ENCODE measurements around the gene COL9A3. TPM values are rescaled to one million over a fixed set of nuclear protein-coding genes. Genes with fewer than 3 reads are reported as not detected.

COL9A3 gene
- polyA plus RNA-seq, 4 donors, result 17.6 to 29.2 (median 24.0) TPM

- DNase-seq (ENCODE audit: low read depth in 4 of 4, low spot score in 3 of 4), result no peak
Measured at GRCh38 chr20:62876501-62876901, 59.7 kb downstream of the COL9A3 start.

DNA sequence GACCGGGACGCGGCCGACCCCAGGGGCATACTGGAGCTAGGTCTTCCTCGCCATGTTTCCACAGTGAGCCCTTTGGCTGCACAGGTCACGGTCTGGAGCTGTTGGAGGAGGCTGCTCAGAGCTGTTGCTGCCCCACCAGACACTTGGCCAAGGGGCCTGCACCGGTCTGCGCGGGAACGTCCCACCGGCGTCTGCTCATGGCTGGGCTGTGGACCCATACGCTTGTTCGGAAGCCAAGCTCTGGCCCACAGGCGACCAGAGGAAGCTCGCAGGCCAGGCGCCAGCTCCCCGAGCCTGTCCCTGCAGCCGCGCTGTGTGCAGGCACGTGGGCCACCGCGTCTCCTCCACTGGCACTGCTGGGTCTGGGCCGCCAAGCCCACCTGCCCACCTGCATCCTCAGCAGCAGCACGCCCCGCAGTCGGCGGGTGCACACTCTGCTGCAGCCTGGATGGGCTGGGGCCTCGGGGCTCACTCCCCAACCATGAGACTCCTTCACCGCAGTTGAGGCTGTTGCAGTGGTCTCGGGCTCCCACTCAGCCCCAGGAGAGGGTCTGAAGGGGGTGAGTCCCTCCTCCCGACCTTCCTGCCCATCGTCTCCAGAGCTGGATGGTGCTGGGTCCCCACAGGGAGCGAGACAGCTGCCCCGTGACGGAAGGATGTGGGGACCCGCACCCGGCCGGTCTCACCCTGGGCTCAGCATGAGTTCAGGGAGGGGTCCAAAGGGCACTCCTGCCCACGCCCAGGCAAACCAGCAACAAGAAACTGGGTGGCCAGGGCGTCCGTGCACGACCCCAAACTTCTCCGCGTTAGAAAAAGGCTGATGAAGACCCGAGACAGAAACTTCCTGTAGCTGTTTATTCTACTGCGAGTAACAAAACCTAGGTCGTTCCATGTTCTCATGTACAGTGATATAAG lies 60.3 kb downstream of the COL9A3 start:
- no peak for DNase-seq (ENCODE audit: low read depth in 4 of 4, low spot score in 3 of 4)

DNA sequence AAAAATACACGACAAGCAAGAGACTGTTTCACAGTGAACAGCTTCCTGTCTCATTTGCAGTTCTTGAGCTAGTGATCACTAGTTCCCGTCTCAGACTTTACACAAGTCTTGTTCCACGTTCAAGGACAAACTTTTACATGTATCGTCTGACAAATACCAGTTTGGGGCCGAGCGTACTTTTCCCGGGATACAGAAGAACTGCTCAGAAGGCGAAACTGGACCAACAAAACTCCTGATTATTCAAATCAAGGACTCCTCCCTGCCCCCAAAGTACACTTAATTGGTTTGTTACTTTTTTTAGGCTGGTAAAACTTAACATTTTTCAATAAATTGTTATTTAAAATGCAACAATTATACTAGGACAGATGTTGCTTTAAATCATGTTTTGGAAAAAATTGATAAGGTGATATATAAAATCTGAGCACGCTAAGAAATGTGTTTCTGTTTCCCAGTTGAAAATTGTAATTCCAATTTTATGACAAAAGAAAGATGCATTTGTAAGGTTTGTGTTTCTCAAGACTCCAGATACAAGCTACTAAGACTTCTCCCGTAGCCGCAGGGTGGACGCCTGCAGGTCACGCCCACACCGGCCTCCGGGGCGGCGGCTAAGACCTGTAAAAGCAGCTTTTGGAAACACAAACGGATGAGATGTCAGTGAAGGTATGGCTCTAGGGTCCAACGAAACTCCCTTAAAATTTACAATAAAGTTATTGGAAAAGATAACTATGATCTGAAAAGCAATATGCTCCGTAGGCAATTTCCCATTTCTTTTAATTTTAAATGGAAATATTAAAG lies 61.6 kb downstream of the COL9A3 start:
- DNase-seq (ENCODE audit: low read depth in 4 of 4, low spot score in 3 of 4), result no peak

DNA sequence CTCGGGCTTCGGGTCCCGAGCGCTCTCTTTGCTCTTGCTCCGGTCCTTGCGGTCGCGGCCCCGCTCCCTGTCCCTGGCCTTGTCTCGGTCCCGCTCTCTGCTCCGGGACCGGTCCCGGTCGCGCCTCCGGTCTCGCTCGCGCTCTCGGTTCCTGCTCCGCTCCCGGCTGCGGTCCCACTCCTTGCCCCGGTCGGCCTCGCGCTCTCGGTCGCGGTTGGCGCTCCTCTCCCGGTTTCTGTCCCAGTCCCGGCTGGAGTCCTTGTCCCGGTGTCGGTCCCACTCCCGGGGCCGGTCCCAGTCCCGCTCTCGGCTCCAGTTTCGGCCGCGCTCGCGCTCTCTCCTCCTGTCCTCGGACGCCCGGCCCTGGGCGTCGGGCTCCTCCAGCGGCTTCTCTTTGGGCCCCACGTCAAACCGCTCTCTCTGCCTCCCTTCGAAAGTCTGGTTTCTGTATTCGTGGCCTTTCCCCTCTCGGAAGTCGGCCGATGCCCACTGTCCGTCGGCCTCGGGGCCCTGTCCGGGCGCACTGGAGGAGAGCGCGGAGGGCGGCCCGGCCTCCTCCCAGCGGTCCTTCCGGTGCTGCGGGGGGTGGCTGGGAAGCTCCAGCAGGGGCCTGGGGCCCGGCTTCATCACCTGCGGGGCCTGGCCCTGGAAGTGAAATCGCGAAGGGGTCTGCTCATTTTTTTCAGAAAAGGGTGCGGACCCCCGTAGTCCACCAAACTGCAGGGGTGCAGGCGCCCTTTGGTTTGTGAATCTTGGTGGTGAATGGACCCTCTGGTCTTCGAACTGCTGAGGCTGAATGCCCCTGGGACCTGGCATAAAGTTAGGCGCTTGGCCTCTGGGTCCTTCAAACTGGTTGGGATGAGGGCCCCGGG lies 62.7 kb downstream of the COL9A3 start:
- no peak for DNase-seq (ENCODE audit: low read depth in 4 of 4, low spot score in 3 of 4)

GRCh38 chr20:62880147-62880934 lies 63.5 kb downstream of the COL9A3 start:
- no peak for DNase-seq (ENCODE audit: low read depth in 4 of 4, low spot score in 3 of 4)

DNA sequence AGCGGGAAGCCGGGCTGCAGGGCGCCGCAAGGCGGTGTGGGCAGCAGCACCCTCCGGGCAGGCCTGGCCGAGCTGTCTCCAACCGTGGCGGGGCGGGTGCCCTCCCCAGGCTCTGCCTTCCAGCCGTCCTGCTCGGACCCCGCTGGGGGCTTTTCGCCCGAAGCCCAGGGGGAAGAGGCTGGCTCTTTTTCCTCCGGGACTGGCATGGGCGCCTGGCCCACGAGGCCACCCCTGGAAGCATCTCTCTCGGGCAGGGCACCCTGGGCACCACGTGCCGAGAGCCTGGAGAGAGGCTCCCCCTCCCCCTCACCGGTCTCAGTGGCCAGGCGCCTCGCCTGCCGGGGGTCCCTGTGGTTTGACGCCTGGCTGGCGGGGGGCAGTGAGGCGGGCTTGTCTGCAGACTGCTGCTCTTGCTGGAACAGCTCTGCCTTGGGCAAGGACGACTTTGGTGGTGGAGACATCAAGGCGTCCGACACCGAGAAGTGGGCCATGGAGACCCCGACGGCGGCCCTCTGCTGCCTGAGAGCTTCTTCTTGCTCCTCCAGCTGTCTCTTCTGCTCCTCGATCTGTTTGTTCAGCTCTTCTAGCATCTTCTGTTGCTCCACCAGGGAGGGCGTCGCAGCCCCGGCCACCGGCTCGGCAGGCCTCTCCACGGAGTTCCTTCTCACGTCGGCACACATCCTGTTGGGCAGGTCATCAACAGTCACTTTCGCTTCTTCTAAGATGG lies 64.2 kb downstream of the COL9A3 start:
- no peak for DNase-seq (ENCODE audit: low read depth in 4 of 4, low spot score in 3 of 4)

DNA sequence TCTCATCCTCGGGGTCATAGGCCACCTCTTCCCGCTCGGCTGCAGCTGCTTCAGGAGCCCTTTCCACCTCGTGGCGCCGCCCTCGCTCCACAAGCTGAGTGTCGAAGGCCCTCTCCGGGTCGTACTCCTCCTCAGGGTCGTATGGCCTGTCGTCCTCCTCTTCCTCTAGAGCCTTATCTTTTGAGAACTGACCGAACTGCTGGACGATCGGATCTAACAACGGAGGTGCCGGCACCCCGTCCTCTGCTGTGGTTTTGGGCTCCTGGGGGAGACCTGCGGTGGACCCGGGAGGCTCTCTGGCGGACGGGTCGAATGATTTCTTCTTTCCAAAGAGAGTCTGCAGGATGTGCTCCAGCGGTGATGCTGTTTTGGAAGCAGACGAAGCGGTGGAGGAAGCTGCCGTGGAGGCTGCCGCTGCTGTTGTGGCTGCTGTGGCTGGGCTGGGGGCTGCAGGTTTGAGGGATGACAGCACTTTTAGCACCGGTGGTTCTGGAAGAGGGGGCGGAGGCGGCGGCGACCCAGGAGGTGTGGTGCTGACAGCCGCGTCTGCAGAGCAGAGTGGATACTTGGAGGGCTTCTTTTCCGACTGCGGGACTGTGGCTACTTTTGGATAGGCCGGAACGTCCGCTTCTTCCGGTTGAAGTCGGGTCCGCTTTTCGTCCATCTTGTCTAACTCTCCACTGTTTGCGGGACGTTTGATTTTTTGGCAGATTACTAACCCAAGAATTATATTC lies 65.0 kb downstream of the COL9A3 start:
- no peak for DNase-seq (ENCODE audit: low read depth in 4 of 4, low spot score in 3 of 4)

DNA sequence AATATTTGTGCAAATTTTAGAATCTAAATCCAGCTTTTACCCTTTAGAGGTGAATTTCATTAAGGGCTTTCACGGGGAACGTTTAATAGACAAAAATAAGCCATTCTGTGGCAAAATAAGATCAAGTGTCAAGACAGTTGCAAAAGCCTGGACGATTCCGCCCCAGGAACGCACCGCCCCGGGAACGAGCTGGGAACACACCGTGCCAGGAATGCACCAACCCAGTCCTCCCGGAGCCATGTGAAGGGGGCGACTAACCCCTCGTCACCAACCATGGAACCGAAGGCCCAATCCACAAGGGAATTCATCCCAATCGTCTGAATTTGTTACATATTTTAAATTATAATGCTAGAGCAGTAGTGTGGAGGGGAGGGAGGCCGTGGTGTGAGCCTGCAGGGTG lies 65.6 kb downstream of the COL9A3 start:
- no peak for DNase-seq (ENCODE audit: low read depth in 4 of 4, low spot score in 3 of 4)

DNA sequence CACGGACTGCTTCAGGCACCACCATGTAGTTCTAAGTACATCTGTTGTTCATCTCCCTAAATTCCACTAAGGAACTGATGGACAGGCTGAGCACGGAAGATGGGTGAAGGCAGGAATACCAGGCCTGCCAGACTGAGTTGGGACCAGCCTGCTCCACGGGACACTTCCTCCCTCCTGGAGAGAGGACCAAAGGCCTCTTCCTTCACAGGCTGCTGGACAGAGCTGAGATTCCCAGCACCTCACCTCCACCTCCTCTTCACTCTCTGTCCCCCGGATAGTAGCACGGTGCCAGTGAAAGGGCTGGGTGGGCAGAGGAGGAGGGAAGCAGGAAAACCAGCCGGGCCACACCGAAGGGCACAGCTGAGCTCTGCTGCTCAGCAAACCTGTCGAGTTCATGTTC lies 67.7 kb downstream of the COL9A3 start:
- DNase-seq (ENCODE audit: low read depth in 4 of 4, low spot score in 3 of 4), result no peak

DNA sequence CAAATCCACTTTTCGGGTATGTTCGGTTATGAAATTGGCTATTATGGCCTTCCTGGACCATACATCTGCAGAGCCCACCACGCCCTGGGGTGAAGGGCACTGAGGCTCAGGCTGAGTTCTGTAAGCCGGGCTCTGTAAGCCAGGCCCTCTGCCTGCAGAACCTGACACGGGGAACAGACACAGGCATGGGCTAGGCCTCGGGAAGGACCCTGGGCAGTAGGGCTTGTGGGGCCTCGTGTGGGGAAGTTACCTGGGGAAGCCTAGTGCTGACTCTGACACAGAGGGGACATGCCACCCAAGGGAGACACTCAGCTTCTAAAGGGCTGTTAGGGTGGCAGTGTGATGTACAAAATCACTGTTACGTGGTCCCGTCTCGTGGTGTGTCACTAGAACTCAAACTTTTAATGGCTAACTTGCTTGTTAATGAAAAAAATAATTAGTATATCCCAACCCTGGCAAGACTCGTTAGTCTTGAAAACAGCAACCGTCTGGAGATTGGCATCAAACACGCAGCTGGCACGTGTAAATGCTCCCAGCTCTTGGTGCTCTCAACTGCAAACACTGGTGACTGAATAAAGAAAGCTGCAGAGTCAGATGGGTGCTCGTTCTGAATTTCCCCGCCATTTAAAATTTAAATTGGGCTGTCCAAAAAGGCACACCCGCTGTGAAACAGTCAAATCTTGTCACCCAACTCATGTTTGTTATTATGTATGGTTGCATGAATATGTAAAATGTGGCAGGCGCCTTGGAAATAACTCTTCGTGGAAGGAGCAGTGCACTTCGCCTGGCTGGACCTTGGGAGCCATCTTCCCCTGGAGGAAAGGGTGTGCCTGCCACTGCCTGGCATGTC lies 68.4 kb downstream of the COL9A3 start:
- no peak for DNase-seq (ENCODE audit: low read depth in 4 of 4, low spot score in 3 of 4)

- no peak for DNase-seq (ENCODE audit: low read depth in 4 of 4, low spot score in 3 of 4)
Measured at GRCh38 chr20:62885896-62886708, 69.3 kb downstream of the COL9A3 start.

DNA sequence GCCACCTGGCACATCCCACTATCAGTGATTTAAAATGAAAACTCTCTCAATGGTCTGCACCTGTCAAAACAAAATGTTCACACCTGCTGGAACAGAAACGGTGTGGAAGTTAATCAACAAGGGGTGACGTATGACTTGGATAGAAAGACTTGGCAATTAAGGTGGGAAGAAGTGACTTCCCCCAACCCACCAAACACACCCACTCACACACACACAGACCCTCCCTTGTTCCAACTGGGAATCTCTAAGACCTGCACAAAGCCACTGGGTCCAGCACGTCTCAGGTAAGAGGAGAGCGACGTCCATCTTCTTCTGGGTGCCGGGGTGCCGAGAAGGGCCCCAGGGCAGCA lies 69.8 kb downstream of the COL9A3 start:
- DNase-seq (ENCODE audit: low read depth in 4 of 4, low spot score in 3 of 4), result no peak

DNA sequence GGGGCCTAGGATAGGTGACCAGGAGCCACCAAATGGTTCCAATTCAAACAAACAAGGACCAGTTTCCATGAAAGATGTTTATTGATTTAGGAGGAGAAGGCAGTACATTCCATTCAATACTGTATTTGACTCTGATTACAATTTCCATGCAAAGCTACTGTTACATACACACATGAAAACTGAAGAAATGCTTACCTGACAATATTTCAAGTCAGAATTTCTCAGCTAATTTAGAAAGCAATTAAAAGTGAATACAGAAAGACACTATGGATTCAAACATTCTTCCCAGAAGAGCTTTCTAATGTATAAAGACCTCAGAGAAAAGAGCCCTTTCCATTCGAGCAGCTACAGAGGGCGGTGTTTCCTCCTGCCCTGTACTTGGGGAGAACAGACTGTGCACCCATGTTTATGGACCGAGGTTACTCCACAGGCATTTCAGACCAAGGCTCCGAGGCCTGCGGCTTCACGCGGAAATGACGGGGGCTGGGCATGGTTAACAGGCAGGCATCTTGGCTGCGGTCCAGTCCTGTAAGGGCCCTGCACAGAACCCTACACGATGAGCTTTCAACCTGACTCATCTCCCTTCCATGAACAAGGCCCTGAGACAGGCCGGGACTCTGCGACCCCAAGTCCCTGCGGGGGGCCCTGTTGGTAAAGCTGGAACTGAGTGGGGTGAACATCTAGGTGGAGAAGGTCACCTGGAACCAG lies 70.5 kb downstream of the COL9A3 start:
- no peak for DNase-seq (ENCODE audit: low read depth in 4 of 4, low spot score in 3 of 4)

GRCh38 chr20:62887860-62888239 lies 71.0 kb downstream of the COL9A3 start:
- no peak for DNase-seq (ENCODE audit: low read depth in 4 of 4, low spot score in 3 of 4)

- no peak for DNase-seq (ENCODE audit: low read depth in 4 of 4, low spot score in 3 of 4)
Measured at GRCh38 chr20:62888406-62888805, 71.6 kb downstream of the COL9A3 start.

- DNase-seq (ENCODE audit: low read depth in 4 of 4, low spot score in 3 of 4), result no peak
Measured at GRCh38 chr20:62888910-62889309, 72.1 kb downstream of the COL9A3 start.

Data from right renal pelvis (tissue), 4 donors.